Natural killer cell (primary cell): ENCODE data around the gene CUL1. TPM values are rescaled to one million over a fixed set of nuclear protein-coding genes. Genes with fewer than 3 reads are reported as not detected.
A peak's percentile ranks its signal among the peaks of the same experiment; 100 is the strongest.

ENCODE experiments used
- ATAC-seq, 3 donors: fragments of 150-1000 bp in 2 of 3; fragments of 200-7000 bp in 1 of 3; cut with Tn5 transposase; 1 replicate in 1 of 3; 2 replicates in 2 of 3; pipeline ENCODE4 v1.10.0; 2021; ENCODE audit warnings: mild to moderate bottlenecking in 2 of 3, moderate library complexity in 2 of 3
- DNase-seq, 2 donors: peaks; one replicate each; pipeline versions ENCODE4 v3.0.0 to v3.0.0-alpha.2; 2013 to 2021; ENCODE audit warnings: mixed read lengths in 1 of 2
- H3K27ac ChIP-seq: one replicate; pipeline ENCODE4 v1.5.1; 2013; ENCODE audit warnings: mild to moderate bottlenecking, low read length
- H3K27me3 ChIP-seq: one replicate; pipeline ENCODE4 v1.6.1; 2013; ENCODE audit warnings: low read length; ENCODE audit not compliant: control insufficient read depth, insufficient read depth
- H3K36me3 ChIP-seq: one replicate; pipeline ENCODE4 v1.6.1; 2013; ENCODE audit warnings: low read length; ENCODE audit not compliant: control insufficient read depth, insufficient read depth
- H3K4me1 ChIP-seq: one replicate; pipeline ENCODE4 v1.6.1; 2013; ENCODE audit warnings: low read length; ENCODE audit not compliant: control insufficient read depth, insufficient read depth
- H3K4me3 ChIP-seq: one replicate; pipeline ENCODE4 v1.5.1; 2013; ENCODE audit warnings: low read length
- H3K9me3 ChIP-seq: one replicate; pipeline ENCODE4 v1.6.1; 2013; ENCODE audit warnings: low read length; ENCODE audit not compliant: control insufficient read depth, insufficient read depth
- H3K27ac Mint-ChIP-seq, 2 donors: one replicate each; pipeline ENCODE4 v1.8.0; 2022; ENCODE audit warnings: mild to moderate bottlenecking in 2 of 2, mixed read lengths in 2 of 2, moderate library complexity in 1 of 2
- H3K27me3 Mint-ChIP-seq, 2 donors: one replicate each; pipeline ENCODE4 v1.8.0; 2022; ENCODE audit warnings: low read depth in 2 of 2, mixed read lengths in 2 of 2
- H3K36me3 Mint-ChIP-seq: one replicate; pipeline ENCODE4 v1.8.0; 2022; ENCODE audit warnings: mixed read lengths
- H3K4me1 Mint-ChIP-seq, 2 donors: one replicate each; pipeline ENCODE4 v1.8.0; 2022; ENCODE audit warnings: mixed read lengths in 2 of 2
- H3K4me3 Mint-ChIP-seq: one replicate; pipeline ENCODE4 v1.8.0; 2022; ENCODE audit warnings: mild to moderate bottlenecking, moderate library complexity, mixed read lengths
- H3K9me3 Mint-ChIP-seq, 2 donors: one replicate each; pipeline ENCODE4 v1.8.0; 2022; ENCODE audit warnings: mixed read lengths in 2 of 2
- CTCF ChIP-seq: fragments of 200-600 bp; IDR thresholded peaks from one replicate; pipeline ENCODE4 v1.8.0; 2022; ENCODE audit warnings: antibody characterized with exemption
- whole genome bisulfite sequencing: methylation state at CpG from one replicate; pipeline ENCODE4 v1.1.7; 2013; ENCODE audit warnings: missing lambda C conversion rate; ENCODE audit not compliant: insufficient coverage; 5-methylcytosine and 5-hydroxymethylcytosine counted together
- intact Hi-C: fragments of 100-400 bp; cut with micrococcal nuclease; formaldehyde crosslinking; loops from one replicate; pipeline ENCODE4 v1.14.2; 2022
- total RNA-seq, 4 donors: library from RNA; stranded (reverse); fragments of 120-200 nt in 1 of 4; gene quantifications; one replicate each; pipeline versions ENCODE4 v1.2.3 to v1.2.4, GENCODE V29; 2013 to 2022

CUL1 gene
- total RNA-seq, 3 donors from 2014 or later (not counting 1 experiment from before 2014, with no cell fraction given): 37.4 to 45.1 (median 43.2) TPM

- TF ChIP-seq CTCF: no peak
- DNase-seq (no peak), ATAC-seq (no peak)
- Mint-ChIP-seq H3K36me3 (no peaks in the 10 kb centered on the region), H3K27ac (peak overlapping the region; percentile 28 to 36), H3K9me3 (no peaks in the 10 kb centered on the region), H3K4me1 (peaks cover 0 to 5% of the 10 kb centered on the region in 2 donors), H3K27me3 (no peaks in the 10 kb centered on the region), H3K4me3 (no peak overlapping the region)
- Histone ChIP-seq H3K27me3 (no peaks in the 10 kb centered on the region), H3K4me1 (no peaks in the 10 kb centered on the region), H3K4me3 (no peak overlapping the region), H3K36me3 (peaks cover 31% of the 10 kb centered on the region), H3K9me3 (no peaks in the 10 kb centered on the region), H3K27ac (no peak overlapping the region)
- WGBS: 92% methylated on average over 4 of the region's 4 CpGs
- intact Hi-C loops: no loop called here
Measured at GRCh38 chr7:148807436-148807835, 108.7 kb downstream of the CUL1 start.

- no peak overlapping the region for H3K27ac Mint-ChIP-seq
- no peaks in the 10 kb centered on the region for H3K9me3 Mint-ChIP-seq
- no peaks in the 10 kb centered on the region for H3K9me3 ChIP-seq
- H3K27me3 ChIP-seq: no peaks in the 10 kb centered on the region
- H3K4me3 Mint-ChIP-seq: no peak overlapping the region
- intact Hi-C loops: no loop called here
- no peaks in the 10 kb centered on the region for H3K27me3 Mint-ChIP-seq
- DNase-seq (no peak), ATAC-seq (no peak)
- peaks cover 28% of the 10 kb centered on the region for H3K36me3 ChIP-seq
- no peak overlapping the region for H3K4me3 ChIP-seq
- no peak for TF ChIP-seq CTCF
- peaks cover 0 to 5% of the 10 kb centered on the region in 2 donors for H3K4me1 Mint-ChIP-seq
- H3K4me1 ChIP-seq: no peaks in the 10 kb centered on the region
- WGBS: 95% methylated on average over 4 of the region's 4 CpGs
- no peak overlapping the region for H3K27ac ChIP-seq
- H3K36me3 Mint-ChIP-seq: no peaks in the 10 kb centered on the region
Measured at GRCh38 chr7:148809856-148810255, 111.2 kb downstream of the CUL1 start.

GRCh38 chr7:148811892-148812291 lies 113.2 kb downstream of the CUL1 start:
- intact Hi-C loops: no loop called here
- ATAC-seq (no peak), DNase-seq (no peak)
- Histone ChIP-seq H3K36me3 (peaks cover 27% of the 10 kb centered on the region), H3K27me3 (no peaks in the 10 kb centered on the region), H3K4me3 (no peak overlapping the region), H3K4me1 (no peaks in the 10 kb centered on the region), H3K27ac (no peak overlapping the region), H3K9me3 (no peaks in the 10 kb centered on the region)
- TF ChIP-seq CTCF: no peak
- Mint-ChIP-seq H3K9me3 (no peaks in the 10 kb centered on the region), H3K27ac (peak overlapping the region in 1 of 2 donors; percentile 22), H3K4me1 (peaks cover 0 to 5% of the 10 kb centered on the region in 2 donors), H3K36me3 (no peaks in the 10 kb centered on the region), H3K27me3 (no peaks in the 10 kb centered on the region), H3K4me3 (no peak overlapping the region)
- WGBS: 94% methylated on average over 4 of the region's 4 CpGs

GRCh38 chr7:148813890-148814289 lies 115.2 kb downstream of the CUL1 start:
- H3K27ac ChIP-seq: no peak overlapping the region
- H3K9me3 ChIP-seq: no peaks in the 10 kb centered on the region
- H3K4me1 Mint-ChIP-seq: peaks cover 0 to 5% of the 10 kb centered on the region in 2 donors
- WGBS: 96% methylated on average over 8 of the region's 9 CpGs
- H3K4me3 ChIP-seq: no peak overlapping the region
- H3K27me3 ChIP-seq: no peaks in the 10 kb centered on the region
- H3K4me3 Mint-ChIP-seq: no peak overlapping the region
- peak overlapping the region in 1 of 2 donors; percentile 50 for H3K27ac Mint-ChIP-seq
- TF ChIP-seq CTCF: no peak
- DNase-seq (no peak), ATAC-seq (no peak)
- intact Hi-C loops: no loop called here
- H3K36me3 ChIP-seq: peaks cover 26% of the 10 kb centered on the region
- no peaks in the 10 kb centered on the region for H3K9me3 Mint-ChIP-seq
- no peaks in the 10 kb centered on the region for H3K4me1 ChIP-seq
- H3K36me3 Mint-ChIP-seq: no peaks in the 10 kb centered on the region
- no peaks in the 10 kb centered on the region for H3K27me3 Mint-ChIP-seq
